GM10266 (cell line): Measurements from ENCODE around the gene HOXC6.

ENCODE experiments used
- DNase-seq: peaks from one replicate; pipeline ENCODE4 v3.0.0; 2012; ENCODE audit errors: extremely low spot score
- TF ChIP-seq, protein P1 (sequence below): IDR thresholded peaks from 2 replicates; pipeline ENCODE4 v1.5.1; 2012; ENCODE audit warnings: mild to moderate bottlenecking, low read depth; ENCODE audit not compliant: control insufficient read depth, insufficient read depth; ENCODE audit errors: missing control alignments

The HOXC6 gene

DNA sequence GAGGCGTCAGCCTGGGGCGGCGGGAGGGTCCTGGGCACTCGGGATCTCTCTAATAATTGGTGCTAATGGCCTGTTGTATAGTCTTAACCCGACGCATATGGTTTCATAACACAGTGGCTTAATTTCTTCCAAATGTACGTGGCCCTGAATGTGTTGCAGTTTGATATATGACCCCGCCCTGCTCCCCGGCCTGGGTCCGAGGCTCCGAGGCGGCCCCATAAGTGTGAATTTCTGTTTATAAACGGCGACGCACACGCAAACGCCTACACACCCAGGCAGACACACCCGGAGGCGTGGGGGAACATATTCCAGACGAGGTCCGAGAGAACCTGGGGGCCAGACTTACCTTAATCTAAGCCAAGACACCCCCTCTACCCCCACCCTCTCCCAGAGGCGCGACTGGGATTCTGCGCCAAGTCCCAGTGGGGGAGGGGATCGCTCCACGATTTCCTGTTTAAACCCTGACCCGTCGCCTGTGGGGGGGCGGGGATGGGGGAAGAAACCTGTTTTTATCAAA, 9.7 kb upstream of the HOXC6 start:
- no peak for DNase-seq

DNA sequence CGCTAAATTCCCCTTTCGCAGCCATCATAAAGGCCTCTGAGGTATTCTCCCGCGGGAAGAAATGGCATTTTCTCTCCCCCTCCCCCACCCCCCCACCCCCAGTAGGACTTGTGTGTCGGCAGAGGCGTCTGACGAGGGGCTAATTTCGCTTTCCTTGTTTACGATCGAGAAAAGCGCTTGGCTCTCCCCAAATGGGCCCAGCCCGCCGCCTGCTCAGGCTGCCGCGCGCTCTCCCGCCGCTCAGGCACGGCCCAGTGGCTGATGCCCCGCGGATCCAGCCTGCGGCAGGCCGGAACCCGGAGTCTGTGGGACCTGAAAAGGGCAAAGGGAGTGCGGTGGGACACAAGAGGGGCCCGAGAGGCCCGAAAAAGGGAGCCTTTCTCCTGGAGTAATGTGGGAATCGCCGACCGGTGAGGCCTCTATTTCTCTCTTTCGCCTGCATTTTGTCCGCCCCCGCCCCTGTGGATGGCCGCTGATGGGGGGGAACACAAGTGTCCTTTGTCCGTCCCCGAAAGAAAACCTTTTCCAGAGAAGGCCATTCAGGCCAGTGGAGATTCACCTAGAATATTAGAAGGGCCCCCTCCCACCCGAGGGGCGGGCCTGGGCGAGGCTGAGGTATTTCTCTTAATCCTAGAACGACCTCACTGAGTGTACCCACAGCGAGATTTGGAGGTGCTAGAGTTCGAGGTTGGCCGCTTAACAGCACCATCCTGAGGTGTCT, 9.0 kb upstream of the HOXC6 start:
- TF ChIP-seq, protein P1, sequence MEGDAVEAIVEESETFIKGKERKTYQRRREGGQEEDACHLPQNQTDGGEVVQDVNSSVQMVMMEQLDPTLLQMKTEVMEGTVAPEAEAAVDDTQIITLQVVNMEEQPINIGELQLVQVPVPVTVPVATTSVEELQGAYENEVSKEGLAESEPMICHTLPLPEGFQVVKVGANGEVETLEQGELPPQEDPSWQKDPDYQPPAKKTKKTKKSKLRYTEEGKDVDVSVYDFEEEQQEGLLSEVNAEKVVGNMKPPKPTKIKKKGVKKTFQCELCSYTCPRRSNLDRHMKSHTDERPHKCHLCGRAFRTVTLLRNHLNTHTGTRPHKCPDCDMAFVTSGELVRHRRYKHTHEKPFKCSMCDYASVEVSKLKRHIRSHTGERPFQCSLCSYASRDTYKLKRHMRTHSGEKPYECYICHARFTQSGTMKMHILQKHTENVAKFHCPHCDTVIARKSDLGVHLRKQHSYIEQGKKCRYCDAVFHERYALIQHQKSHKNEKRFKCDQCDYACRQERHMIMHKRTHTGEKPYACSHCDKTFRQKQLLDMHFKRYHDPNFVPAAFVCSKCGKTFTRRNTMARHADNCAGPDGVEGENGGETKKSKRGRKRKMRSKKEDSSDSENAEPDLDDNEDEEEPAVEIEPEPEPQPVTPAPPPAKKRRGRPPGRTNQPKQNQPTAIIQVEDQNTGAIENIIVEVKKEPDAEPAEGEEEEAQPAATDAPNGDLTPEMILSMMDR = no peak
- no peak for DNase-seq

More for the DNA sequence above, 9.7 kb upstream of the HOXC6 start:
- TF ChIP-seq, protein P1 = no peak

DNA sequence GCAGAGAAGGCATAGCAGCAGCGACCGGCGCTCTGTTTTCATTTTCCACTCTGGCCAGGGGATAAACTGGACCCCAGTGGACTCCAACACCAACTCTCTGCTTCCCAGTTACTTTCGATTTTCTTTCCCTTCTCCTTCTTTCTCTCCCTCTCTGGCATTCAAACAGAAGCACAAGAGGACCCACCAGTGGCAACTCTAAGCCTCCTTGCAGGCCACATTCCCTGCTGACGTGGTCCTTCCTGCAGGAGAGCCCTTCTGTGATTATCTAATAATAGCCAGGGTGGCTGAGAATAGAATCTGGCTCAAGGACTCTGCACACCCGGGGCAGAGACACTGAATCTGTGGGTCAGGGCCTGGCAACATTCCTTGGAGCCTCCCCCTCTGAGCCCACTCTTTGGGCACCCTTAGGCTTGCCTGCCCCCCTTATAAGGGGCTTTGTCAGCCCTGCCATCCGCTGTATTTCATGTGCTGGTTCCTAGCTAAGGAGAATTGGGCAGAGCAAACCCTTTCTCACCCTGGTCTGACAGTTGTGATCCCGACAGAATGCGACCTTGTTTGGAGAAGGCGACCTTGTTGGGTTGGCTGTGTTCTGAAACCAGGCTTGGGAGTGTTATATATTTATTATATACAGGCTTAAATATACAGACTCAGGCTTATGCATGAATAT, 8.2 kb upstream of the HOXC6 start:
- TF ChIP-seq, protein P1 = no peak
- no peak for DNase-seq

DNA sequence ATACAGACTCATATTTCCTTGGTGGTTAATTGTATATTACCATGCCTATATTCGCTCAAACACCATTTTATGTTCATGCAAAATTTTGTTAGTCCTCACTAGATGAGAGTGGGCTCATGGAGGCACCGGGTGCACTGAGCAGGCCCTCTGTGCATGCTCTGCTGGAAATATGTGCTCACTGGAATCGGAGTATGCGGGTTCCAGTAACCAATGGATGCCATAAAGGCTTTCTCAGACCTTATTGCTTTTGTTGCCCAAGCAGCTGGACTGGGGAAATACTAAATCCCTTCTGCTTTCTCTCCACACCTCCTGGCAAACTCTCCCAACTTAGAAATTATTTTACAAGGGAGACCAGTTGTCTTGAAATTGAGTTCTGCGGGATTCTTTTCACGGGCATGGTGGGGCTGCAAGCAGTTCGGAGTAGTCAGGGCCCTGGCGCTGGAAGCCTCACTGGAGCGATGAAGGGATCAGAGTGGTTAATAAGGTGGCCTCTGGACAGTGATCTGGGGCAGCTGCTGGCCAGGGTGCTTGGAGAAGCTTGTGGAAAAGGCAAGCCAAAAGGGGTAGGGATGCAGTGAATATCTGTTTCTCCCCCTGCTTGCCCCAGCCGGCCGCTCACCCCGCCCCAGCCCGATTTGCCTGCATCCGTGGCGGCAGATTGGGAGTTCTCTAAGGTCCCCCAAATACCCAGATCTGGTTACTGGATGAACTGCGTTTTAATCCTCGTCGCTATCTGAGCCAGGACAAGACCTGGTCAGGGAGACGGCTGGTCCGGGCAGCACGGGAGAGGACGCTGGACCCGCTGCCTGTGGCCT, 7.4 kb upstream of the HOXC6 start:
- TF ChIP-seq, protein P1 = no peak
- no peak for DNase-seq

DNA sequence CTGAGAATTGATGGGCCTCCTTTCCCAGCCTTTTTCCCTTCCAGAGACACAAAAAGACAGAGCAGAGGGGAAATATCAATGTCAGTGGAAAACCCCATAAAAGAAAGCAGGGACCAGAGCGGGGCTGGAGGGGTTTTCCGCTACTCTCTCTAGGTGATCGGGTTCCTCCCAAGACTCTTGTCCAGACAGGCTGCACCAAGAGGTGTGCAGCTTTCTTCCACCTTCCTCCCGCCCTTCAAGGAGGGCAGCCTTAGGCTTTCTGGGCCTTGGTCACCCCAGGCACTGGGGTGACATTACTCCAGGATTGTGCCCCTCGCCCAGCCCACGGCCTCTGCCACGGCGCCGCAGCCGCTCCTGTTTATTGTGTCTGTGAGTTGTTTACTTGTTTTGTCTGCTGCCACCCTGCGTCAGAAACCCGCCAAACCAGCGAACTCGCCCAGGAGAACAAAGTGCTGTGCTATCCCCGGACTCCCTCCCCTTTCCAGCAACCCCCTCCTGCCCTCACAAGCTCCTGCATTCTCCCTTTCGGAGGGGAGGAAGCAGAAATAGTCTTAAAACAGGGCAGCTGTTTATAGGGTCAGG, 6.7 kb upstream of the HOXC6 start:
- TF ChIP-seq, protein P1 = peak; percentile 52
- DNase-seq = no peak

DNA sequence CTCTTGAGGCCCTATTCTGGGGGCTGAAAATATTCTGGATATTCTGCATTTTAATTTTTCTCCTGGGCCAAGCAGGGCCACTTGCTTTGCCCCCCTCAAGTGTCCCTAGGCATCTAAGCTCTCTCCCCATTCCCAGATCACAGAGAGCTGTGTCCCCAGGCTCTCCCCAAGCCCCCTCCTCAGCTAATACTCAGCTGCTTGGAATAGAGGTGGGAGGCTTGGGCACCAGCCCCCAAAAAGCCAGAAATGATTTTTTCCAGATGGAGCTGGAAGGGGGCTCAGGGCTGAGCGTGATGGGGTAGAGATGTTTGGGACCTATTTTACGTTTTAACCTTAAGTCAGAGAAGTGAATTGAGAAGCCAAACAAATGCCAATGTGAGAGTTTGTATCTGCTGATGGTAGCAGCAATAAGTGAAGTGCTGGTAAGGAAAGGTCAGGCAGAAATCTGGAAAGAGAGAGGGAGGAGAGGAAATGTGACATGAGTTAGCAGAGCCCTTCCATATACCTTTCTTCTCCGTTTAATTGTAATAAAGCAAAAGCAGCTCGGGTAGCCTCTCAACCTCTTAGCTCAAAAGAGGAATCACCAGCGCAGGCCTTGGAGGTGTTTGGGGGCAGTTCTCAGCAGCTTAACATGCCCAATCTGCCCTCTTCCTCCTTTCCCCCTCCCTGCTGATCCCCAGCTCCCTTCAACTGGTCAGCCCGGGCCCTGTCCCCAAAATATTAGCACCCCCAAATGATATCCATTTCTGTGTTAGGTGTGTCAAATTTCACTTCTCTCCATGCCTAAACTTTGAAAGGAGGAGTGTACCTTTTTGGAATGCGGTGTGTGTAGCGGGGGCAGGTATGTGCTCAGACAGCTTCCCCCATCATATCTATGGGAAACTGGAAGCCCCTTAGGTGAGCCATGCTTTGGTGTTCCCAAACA, 5.0 kb upstream of the HOXC6 start:
- no peak for DNase-seq
- TF ChIP-seq, protein P1 = no peak
